DMS79 (cell line): ENCODE results near the gene FOXP4.
"Not testable (repeated sequence)": the region's sequence is repeated elsewhere in the genome, so short reads cannot be mapped to it uniquely, and the experiment has no call there.

Experiments
- DNase-seq: peaks from one replicate; lab custom pipeline; 2025; lab: John Stamatoyannopoulos, UW

The FOXP4 gene

DNA sequence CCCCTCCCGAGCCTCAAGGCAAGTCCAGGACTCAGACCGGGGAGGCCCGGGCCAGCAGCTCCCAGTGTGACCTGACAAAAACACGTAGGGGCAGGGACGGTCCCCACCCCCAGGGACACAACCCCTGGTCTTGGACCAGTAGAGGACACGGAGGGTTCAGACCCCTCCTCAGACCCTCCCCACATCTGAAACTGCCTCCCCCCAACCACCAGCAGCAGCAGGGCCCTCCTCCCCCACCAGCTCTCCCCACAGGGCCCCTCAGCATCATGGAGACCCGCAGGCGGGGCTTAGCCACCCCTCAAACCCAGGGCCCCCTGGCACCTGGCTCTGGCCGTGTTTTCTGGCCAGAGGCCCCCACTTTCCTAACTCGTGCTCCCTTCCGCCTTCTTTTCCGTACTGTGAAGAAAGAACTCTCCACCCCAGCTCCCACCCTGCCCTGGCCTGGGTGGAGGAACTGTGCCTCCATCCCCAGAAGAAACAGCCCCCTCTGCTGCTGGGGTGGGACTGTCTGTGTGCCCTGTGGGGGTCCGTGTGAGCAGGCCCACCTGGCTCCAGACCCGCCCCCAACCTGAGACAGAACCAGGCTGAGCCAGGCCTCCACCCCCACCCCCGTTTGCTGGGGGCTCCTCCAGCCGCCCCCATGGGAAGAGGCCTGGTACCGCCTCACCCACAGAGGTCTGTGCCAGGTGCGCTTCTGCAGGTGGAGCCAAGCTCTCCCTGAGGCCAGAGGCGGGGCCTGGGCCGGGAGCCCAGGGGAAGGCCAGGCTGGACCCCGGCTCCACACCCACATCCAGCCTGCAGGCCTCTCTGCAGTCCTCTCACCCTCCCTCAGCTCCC, 53.1 kb downstream of the FOXP4 start:
- no peak for DNase-seq

DNA sequence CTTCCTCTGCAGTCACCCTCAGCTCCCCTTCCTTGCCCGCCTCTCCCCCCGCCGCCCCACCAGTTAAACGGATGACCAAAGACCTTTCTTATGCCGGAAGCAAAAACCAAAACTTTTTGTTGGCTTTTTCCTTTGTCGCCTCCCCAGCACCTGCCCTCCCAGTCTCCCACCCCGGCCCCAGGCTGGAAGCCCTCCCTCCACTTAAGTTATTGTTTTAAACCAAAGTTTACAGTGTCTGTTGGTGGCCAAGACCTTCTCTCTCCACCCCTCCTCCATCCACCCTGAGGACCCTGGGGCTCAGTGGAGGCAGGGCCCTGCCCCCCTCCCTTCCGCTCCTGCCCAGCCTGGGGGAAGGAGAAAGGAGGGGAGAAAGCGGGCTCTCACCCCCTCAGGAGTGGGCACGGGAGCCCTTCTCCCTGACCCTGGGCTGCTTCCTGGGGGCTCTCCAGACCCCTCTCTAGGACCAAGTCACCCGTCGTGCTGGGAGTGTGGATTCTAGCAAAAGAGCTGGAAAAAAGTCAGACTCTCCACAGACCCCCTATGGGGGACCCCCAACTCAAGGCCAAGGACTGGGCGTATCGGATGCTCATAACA, 53.8 kb downstream of the FOXP4 start:
- DNase-seq, result no peak

DNA sequence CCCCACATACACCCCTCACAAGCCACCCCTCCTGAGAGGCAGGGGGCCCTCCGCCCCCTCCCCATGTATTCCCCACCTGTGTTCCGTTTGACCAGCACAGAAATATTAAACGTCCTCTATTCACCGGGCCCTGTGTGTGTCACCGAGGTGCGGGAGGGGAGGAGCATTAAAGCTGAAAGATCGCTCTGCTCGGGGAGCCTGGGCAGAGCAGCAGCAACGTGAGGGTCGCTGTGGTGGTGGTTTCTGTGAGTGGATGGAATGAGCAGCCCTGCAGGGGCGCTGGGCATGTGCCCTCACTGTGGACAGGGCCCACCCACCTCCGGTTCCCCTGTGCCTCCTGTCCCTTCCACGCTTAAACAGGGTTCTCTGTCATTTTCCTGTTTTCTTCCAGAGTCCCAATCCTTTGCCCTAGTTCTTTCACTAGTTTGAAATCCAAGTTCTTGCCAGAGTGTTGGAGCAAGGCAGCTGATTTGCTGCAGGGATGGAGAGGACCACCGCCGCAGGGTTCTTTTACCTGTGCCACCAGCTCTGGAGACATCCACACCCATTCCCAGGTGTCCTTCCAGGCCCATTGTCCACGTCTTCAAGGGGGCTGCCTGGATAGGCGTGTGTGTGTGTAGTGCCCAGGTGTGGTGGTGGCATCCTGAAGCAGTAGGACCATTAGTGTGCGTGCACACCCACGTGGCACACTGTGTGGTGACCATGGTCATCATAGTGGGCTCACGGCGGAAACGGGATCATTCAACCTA, 54.5 kb downstream of the FOXP4 start:
- no peak for DNase-seq

DNA sequence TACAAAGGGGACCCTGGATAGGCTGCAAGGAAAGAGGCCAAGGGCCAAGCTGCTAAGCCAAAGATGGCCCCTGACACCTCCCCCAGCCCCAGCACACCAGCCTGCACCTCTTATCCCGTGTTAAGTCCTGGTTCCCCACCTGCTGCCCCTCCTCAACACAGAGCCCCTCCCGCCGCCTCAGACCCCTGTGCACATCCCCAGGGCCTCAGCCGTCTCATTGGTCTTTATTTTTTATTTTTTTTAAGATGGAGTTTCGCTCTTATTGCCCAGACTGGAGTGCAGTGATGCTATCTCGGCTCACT, 55.0 kb downstream of the FOXP4 start:
- no peak for DNase-seq

DNA sequence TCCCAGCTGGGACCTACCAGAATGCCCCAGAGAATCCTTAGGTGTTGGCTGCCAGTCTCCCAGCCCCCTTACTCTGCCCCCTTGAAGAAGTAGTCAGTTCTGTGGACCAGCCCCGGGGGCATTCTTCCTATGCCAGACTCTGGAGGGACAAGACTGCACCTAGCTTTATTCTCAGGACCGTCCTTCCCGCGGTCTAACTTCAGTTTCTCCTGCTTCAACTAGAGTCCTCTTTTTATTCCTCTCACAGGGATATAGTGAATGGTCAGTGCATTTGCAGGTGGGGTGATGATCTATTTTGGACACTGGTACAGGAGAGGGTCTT, 56.2 kb downstream of the FOXP4 start:
- DNase-seq, result no peak

DNA sequence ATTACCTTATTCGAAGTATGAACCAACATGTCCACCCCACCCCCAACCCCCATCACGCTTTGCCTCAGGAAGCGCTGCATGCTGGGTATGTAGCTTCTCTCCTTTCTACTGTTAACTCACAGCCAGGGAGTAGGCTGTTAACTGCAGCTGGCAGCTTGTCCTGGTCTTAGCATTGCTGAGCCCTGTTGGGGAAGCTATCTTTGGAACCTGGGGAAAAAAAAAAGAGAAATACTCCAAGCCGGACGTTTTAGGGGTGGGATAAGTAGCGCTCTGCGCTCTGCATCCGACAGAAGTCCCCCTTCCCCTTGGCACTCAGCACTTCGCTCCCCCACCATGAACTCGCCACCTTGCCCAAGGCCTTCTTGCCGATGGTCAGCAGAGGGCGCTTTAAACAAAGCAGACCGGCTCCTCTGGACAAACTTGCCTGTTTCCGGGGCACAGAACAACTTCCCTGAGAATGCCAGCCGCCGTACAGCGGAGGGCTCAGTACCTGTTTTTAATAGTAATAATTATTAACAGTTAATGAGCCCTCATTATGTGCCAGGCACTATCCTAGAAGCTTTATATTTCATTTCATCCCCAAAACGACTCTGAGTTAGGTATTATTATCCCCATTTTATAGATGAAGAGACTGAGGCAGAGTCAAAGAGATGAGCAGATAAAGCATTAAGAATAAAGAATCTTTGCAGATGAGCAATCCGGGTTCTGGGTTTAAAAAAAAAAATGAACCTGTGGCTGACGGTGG, 56.9 kb downstream of the FOXP4 start:
- DNase-seq, result peak; percentile 60

DNA sequence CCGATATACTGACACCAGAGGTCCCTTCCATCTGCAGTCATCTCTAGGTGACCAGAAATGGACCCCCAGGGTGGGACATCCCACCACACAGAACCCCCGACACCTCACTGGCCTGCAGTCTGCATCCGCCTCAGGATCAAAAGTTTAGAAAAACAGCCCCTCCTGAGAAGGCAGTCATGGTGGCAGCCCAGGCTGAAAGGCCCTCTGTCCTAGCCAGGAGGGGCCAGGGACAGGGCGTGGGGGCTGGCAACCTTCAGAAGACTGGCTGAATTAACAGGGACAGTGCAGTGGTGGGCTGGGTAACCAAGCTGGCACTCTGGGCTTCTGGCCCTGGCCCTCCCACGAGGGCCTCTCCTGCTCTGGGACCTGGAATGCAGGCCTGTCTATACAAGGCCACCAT, 57.8 kb downstream of the FOXP4 start:
- DNase-seq, result no peak

DNA sequence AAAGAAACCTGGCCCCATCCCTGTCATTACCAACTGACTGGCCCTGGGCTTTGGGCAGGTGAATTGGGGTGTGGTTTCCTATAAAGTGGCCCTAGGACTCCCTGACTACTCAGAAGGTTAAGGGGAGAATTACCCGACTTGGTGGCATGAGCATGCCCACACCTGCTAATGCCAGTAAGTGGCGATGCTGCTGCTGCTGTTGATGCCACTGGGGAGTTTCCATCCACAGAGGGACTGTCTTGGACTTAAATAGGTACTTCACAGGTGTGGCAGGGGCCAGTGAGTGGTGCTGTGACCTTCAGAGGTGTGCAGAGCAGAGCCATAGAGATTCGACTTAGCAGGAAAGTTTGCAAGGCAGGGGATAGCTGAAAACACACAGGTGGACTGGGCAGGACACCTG, 59.5 kb downstream of the FOXP4 start:
- DNase-seq, result no peak

DNA sequence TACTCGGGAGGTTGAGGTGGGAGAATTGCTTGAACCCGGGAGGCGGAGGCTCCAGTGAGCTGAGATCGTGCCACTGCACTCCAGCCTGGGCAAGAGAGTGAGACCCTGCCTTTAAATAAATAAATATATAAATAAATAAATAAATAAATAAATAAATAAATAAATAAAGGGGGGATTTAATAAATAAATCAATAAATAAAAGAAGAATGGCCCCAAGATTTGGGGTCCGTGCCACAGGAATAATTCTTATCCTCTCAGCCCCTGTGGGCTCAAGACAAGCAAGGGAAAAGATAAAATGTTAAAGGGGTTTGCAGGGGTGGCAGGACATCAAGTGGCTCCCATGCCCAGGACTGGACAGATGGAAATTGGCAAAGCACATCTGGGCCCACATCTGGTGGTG, 60.9 kb downstream of the FOXP4 start:
- no peak for DNase-seq

DNA sequence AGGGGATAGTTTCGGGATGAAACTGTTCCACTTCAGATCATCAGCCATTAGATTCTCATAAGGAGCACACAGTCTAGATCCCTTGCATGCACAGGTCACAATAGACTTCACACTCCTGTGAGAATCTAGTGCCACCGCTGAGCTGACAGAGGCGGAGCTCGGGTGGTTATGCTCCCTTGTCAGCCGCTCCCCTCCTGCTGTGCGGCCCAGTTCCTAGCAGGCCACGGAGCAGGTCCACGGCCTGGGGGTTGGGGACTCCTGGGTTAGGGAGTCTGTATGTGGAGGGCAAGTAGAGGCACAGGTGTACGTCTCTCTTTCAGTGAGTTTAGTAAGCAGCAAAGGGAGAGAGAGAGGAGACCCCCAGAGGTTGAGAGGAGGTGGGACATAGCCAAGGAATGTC, 61.6 kb downstream of the FOXP4 start:
- DNase-seq, result no peak

DNA sequence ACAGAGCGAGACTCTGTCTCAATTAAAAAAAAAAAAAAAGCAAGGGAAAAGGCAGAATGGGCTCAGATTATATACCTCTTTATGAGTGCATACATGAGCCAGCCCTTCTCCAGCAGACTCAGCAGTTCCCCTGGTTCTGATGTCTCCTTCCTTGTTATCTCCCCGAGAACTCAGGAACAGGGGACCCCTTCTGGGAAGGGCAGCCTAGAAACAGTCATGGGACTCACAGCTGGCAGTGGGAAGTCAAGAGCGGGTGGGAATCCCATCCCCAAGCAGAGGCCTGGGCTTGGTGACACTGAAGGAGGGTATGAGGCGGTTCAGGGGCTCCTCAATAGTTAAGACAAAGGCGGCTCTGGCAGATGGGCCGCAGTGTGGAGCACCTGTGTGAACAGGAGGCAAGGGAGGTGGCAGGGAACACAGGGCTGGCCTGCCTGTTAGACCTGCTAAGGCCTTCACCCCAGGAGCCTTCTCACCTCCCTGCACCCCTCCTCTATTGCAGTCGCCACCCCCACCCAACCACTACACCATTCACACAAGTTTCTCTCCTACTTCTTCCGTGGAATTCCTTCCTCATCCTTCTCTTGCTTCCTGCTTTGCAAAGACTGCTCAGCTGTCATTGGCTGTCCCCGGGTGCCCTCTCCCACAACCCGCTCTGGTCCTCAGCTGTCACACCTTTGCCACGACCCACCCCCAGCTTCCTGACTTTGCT, 62.4 kb downstream of the FOXP4 start:
- DNase-seq, result no peak

DNA sequence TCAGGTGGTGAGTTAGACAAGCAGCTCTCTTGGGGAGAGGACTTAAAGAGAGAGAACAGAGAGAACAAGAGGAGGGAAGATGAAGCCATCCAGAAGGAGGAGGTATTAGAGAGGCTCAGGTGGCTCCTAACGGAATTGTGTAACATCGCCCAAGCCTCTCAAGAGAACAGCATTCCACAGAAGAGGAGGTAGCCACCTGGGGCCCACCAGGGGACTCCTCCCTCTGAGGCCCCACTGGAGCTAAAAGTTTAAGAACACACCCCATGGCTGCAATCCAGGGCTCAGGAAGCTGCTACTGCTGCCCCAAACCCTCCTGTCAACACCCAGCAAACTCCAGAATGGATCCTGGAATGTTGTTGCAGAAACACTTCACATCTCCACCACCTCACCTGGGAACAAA, 68.5 kb downstream of the FOXP4 start:
- no peak for DNase-seq

DNA sequence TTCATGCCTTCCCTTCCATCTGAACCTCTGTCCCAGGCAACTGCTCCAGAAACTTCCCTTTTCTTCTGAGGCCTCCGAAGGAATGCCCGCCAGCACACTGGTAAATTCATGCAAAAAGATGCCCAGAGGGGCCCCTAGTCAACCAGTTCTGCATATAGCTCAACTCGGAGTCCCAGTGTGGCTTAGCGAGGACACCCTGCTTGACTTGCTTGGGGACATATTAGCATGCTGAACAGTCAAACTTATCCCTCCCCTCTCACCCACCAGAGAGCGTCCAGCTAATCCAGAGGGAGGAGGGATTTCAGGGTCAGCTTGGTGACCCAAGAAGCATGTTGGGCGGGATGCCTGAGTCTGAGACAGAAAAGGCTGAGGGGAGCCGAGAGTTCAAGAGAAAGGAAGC, 69.1 kb downstream of the FOXP4 start:
- no peak for DNase-seq

DNA sequence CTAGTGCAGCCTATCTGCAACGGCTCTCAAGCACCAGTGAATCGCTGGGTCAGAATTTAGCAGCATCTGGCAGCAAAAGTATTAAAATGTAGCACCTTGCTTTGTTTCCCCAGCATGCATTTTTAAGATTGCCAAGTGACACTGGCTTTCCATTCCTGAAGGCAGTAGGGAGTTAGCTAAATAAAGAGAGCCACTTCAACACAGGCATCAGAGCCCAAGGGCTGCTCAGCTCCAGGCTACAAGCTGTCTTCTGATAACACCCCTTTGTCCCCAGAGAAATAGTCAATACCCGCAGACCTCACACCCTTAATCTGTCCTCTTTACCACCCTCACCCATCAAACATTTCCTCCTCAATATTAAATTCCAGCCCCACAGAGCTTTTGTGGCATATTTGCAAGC, 72.4 kb downstream of the FOXP4 start:
- no peak for DNase-seq

DNA sequence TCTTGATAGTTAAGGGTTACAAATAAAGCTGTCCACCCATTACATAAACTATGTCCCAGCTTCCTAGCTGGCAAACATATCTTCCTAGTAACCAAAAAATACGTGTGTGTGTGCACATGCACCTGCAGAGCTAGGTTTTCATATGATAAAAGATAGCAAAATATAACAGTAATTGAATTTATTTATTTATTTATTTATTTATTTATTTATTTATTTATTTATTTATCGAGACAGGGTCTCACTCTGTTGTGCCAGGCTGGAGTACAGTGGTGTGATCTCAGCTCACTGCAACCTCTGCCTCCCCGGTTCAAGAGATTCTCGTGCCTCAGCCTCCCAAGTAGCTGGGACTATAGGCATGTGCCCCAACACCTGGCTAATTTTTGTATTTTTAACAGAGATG, 73.0 kb downstream of the FOXP4 start:
- not testable (repeated sequence) for DNase-seq

DNA sequence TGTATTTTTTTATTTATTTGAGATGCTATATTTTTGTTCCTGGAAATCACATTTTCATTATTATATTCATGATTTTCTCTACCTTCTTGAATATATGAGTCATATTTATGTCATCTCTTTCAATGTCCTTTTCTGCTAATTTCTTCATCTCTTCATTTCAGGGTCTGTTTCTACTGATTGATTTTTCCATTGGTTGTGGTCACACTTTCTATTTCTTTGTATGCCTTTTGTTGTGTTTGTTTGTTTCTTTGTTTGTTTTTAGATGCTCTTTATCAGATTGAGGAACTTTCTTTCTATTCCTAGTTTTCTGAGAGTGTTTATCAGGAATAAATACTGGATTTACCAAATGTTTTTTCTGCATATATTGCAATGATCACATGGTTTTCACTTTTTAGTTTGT, 75.2 kb downstream of the FOXP4 start:
- DNase-seq, result no peak

DNA sequence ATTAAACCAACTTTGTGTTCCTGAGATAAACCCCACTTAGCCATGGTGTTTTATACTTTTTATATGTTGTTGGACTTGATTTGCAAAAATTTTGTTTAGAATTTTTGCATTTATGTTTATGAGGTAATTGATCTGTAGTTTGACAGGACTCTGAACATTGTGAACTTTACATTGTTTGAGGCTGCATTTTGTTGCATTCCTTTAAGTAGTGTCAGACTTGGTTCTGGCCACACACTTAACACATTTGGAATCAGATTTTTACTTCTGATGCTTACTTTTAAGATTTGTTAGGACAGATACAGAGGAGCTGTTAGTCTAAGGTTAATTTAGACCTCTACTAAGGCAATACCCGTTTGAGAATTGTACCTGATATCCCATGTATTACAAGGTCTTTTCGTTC, 75.6 kb downstream of the FOXP4 start:
- no peak for DNase-seq

DNA sequence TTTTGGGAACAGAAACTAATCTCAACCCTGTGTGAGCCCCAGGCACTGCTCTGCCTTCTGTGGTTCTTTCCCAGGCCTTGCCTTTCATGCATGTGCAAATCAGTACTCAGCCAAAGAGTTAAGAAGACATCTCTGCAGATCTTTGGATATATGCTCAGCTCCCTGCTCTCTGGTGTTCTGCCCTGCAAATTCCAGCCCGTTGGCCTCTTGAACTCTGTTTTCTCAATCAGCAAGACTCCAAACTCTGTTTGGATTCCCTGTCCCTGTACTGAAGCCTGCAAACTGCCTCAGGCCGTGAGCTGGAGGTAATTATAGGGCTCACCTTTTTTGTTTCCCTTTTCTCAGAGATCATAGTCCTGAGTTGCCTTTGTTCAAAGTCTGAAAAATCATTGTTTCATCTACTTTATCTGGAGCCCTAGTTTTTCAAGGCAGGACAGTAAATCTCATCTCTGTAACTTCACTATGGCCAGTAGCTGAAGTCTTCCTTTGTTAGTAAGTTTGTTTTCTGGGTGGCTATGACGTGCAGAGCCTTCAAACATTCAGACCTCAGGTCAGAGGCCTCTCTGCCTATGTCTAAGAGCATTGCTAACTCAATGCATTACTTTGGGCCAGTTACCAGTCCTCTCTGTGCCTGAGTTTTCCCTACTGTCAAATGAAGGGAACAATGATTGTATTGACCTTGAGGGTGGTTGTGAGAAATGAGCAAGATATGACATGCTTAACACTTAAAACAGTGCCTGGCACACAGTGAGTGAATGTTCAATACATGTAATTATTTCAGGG, 76.2 kb downstream of the FOXP4 start:
- DNase-seq, result no peak

DNA sequence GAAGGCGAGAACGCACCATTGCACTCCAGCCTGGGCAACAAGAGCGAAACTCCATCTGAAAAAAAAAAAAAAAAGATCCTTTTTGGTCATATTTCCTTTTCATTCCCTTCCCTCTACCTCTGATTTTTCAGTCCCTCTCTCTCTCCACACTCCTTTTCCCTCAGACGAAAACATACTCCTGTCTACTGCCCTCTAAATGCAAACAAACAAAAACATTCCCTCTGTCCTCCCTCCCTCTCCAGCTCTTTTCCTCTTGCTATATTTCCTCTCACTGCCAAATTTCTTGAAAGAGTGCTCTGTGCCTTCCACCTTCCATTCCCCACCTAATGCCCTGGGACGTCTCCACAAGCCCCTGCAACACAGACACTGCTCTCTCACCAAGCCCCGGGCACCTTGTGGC, 77.1 kb downstream of the FOXP4 start:
- DNase-seq, result no peak

DNA sequence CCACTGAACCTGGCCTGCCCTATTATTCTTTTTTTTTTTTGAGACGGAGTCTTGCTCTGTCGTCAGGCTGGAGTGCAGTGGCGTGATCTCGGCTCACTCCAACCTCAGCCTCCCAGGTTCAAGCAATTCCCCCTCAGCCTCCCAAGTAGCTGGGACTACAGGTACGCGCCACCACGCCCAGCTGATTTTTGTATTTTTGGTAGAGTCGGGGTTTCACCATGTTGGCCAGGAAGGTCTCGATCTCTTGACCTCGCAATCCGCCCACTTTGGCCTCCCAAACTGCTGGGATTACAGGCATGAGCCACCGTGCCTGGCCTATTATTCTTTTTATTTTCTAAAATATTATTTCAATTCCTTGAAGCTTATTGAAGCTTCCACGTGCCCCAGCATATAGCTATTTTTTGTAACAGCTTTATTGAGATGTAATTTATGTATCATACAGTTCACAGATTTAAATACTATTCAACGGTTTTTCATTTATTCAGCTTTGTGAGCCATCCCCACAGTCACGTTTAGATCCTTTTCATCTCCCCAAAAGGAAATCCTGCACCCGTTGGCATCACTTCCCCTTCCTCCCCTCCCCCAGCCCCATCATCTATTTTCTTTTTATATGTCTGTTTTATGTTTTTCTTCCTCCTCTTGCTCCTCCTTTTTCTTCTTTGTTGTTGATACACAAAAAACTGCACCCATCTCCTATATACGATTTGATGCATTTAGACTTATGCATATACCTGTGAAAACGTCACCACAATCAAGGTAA, 78.6 kb downstream of the FOXP4 start:
- DNase-seq, result no peak

DNA sequence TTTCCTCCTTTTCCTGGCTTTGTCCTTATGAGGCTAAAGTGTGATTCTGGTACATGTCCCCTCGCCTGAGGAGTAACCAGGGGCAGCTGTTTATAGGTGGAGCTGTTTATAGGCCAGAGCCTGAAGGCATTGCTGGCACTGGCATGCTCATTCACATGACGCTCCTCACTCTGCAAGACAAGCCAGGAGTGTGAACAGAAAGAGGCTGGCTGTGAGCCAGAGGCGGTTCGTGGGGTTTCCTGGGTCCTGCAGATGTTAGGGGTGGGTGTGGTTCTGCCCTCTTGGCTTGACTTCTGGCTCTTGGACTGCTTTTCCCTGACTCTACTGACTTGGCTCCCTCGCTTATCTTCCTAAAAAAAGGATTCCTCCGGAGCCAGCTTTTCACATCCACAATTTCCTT, 79.3 kb downstream of the FOXP4 start:
- peak; percentile 53 for DNase-seq
